GM12801 (cell line): Measurements from ENCODE around the gene ALS2CL.

Experiments
- CTCF ChIP-seq: IDR thresholded peaks from one replicate; pipeline ENCODE4 v1.5.1; 2011; ENCODE audit warnings: control low read depth; ENCODE audit not compliant: insufficient read length; ENCODE audit errors: extremely low read depth

Gene ALS2CL

DNA sequence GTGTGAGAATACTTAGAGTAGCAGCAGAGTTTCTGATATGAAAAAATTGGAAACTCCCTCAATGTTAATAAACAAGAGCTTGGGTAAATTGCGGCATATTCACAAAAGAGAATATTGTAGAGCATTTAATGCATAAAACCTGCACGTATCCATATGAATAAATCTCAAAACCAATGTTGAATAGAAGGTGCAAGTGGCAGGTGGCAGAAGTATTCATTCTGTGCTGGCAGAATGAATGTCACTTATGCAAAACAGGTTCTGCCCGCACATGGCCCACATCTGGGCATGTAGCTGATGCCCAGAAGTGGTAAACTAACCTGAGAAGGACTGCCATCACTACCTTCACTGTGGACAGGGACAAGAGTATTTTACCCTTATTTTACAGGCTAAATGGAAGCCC, 38.3 kb upstream of the ALS2CL start:
- no peak for TF ChIP-seq CTCF

GRCh38 chr3:46730819-46731218, 37.3 kb upstream of the ALS2CL start:
- no peak for TF ChIP-seq CTCF

GRCh38 chr3:46729038-46729437, 35.6 kb upstream of the ALS2CL start:
- TF ChIP-seq CTCF = no peak

GRCh38 chr3:46725621-46726314, 32.3 kb upstream of the ALS2CL start:
- TF ChIP-seq CTCF = no peak

- no peak for TF ChIP-seq CTCF
Measured at GRCh38 chr3:46724424-46724823, 30.9 kb upstream of the ALS2CL start.

DNA sequence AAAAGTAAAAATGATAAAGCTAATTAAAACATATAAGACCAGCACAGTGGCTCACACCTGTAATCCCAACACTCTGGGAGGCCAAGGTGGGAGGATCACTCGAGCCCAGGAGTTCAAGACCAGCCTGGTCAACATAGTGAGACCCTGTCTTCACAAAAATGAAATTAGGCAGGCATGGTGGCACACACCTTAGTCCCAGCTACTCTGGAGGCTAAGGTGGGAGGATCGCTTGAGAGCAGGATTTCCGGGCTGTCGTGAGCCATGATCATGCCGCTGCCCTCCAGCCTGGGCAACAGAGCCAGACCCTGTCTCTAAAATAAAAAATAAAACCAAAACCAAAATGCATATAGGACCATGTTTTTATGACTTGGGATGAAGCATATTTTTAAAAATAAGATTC, 29.0 kb upstream of the ALS2CL start:
- no peak for TF ChIP-seq CTCF

DNA sequence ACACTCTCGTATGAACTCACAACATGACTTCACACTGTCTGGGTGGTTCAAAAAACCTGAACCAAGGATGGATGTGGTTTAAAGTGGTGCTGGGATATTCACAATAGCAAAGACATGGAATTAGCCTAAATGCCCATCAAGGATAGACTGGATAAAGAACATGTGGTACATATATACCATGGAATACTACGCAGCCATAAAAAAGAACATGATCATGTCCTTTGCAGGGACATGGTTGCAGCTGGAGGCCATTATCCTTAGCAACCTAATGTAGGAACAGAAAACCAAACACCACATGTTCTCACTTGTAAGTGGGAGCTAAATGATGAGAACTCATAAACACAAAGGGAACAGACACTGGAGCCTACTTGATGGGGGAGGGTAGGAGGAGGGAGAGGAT, 27.5 kb upstream of the ALS2CL start:
- TF ChIP-seq CTCF = no peak
